Activated T-cell treated with anti-CD3 and anti-CD28 coated beads, Interleukin-2, amount 50 U/mL, for 72 hours (primary cell): ENCODE results near the gene GPX7. TPM values are rescaled to one million over a fixed set of nuclear protein-coding genes. Genes with fewer than 3 reads are reported as not detected.
A peak's percentile ranks its signal among the peaks of the same experiment; 100 is the strongest.

Source experiments
- ATAC-seq, 2 donors: fragments of 150-1000 bp; cut with Tn5 transposase; replicated peaks in 1 of 2; 2 replicates each; pipeline ENCODE4 v1.10.0; 2021; ENCODE audit warnings: moderate library complexity in 2 of 2, mild to moderate bottlenecking in 1 of 2
- DNase-seq, 2 donors: peaks; one replicate each; pipeline ENCODE4 v3.0.0; 2021 to 2022; ENCODE audit warnings: mixed read lengths in 1 of 2
- H3K27ac Mint-ChIP-seq: one replicate; pipeline ENCODE4 v1.8.0; 2022; ENCODE audit warnings: mild to moderate bottlenecking, moderate library complexity, mixed read lengths
- H3K27me3 Mint-ChIP-seq: one replicate; pipeline ENCODE4 v1.8.0; 2022; ENCODE audit warnings: low read depth, mixed read lengths
- H3K36me3 Mint-ChIP-seq, 2 donors: one replicate each; pipeline ENCODE4 v1.8.0; 2022; ENCODE audit warnings: mixed read lengths in 2 of 2, mild to moderate bottlenecking in 1 of 2; ENCODE audit not compliant: insufficient read depth in 2 of 2
- H3K4me1 Mint-ChIP-seq: one replicate; pipeline ENCODE4 v1.8.0; 2022; ENCODE audit warnings: low read depth, mixed read lengths
- H3K4me3 Mint-ChIP-seq, 2 donors: one replicate each; pipeline ENCODE4 v1.8.0; 2022; ENCODE audit warnings: mild to moderate bottlenecking in 2 of 2, mixed read lengths in 2 of 2, moderate library complexity in 2 of 2
- H3K9me3 Mint-ChIP-seq, 2 donors: one replicate each; pipeline ENCODE4 v1.8.0; 2022; ENCODE audit warnings: mixed read lengths in 2 of 2
- total RNA-seq, 2 donors: library from RNA; stranded (reverse); gene quantifications; one replicate each; pipeline ENCODE4 v1.2.3, GENCODE V29; 2022

Gene GPX7
- 10 to 100 TPM; 26.3 to 27.6 TPM for total RNA-seq

- Mint-ChIP-seq H3K4me3 (peak within 1 kb of the TSS; percentile 90 to 92), H3K4me1 (peaks cover 52% of the 10 kb centered on the region), H3K9me3 (no peaks in the 10 kb centered on the region), H3K27me3 (no peaks in the 10 kb centered on the region), H3K27ac (peak within 1 kb of the TSS; percentile 79), H3K36me3 (peaks cover 1 to 2% of the 10 kb centered on the region in 2 donors)
- ATAC-seq (peak; percentile 80 to 83), DNase-seq (peak; percentile 75 to 76)
Measured at GRCh38 chr1:52601991-52602855, at the start of gene GPX7. Gene GPX7 (plus strand): TSS chr1:52602371. CDS start chr1:52602410, 39 bp downstream.

- H3K27ac Mint-ChIP-seq, result peak within 1 kb of the TSS; percentile 85
- ATAC-seq (peak; percentile 60 to 61), DNase-seq (peak; percentile 82 to 86)
- H3K36me3 Mint-ChIP-seq, result peaks cover 0 to 3% of the 10 kb centered on the region in 2 donors
- H3K27me3 Mint-ChIP-seq, result no peaks in the 10 kb centered on the region
- H3K4me1 Mint-ChIP-seq, result peaks cover 33% of the 10 kb centered on the region
- H3K4me3 Mint-ChIP-seq, result peak within 1 kb of the TSS; percentile 74 to 81
- no peaks in the 10 kb centered on the region for H3K9me3 Mint-ChIP-seq
Measured at GRCh38 chr1:52552505-52553361, 49.4 kb upstream of the GPX7 start, which contains the start of gene TUT4. Gene TUT4 (minus strand): TSS chr1:52553092. CDS start chr1:52526280, 26,812 bp downstream.

- H3K4me1 Mint-ChIP-seq, result peaks cover 32% of the 10 kb centered on the region
- peaks cover 0 to 3% of the 10 kb centered on the region in 2 donors for H3K36me3 Mint-ChIP-seq
- H3K27ac Mint-ChIP-seq, result peak overlapping the region; percentile 85
- DNase-seq (peak; percentile 94 to 97), ATAC-seq (peak; percentile 87 to 89)
- H3K27me3 Mint-ChIP-seq, result no peaks in the 10 kb centered on the region
- no peaks in the 10 kb centered on the region for H3K9me3 Mint-ChIP-seq
- H3K4me3 Mint-ChIP-seq, result peak overlapping the region; percentile 74 to 81
Measured at GRCh38 chr1:52553362-52554266, 48.6 kb upstream of the GPX7 start.

- no peak for DNase-seq
- ATAC-seq, result no peak
- peak overlapping the region; percentile 74 to 81 for H3K4me3 Mint-ChIP-seq
- H3K27ac Mint-ChIP-seq, result peak overlapping the region; percentile 32
- no peaks in the 10 kb centered on the region for H3K27me3 Mint-ChIP-seq
- no peaks in the 10 kb centered on the region for H3K9me3 Mint-ChIP-seq
- H3K36me3 Mint-ChIP-seq, result peaks cover 0 to 1% of the 10 kb centered on the region in 2 donors
- peaks cover 25% of the 10 kb centered on the region for H3K4me1 Mint-ChIP-seq
Measured at GRCh38 chr1:52554267-52554640, 47.9 kb upstream of the GPX7 start.

DNA sequence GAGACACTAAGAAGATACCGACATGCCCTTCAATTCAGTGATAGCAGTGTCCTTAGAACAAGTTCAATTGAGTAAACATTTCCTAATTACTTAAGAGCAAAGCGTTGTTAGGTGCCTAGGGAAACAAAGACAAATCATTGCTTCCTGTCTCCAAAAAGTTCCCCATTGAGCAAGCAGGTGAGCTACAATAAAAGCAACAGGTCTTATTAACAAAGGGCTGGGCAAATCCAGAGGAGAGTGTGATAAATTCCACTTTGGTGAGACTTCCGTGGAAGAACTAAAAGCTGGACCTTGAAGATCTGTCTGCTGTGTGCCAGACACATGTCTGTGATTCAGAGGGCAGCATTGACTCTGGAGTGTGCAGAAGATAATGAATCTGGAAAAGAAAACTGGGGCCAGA is 47.4 kb upstream of the GPX7 start:
- Mint-ChIP-seq H3K4me3 (peak overlapping the region; percentile 66 to 81), H3K9me3 (no peaks in the 10 kb centered on the region), H3K4me1 (peaks cover 20% of the 10 kb centered on the region), H3K27me3 (no peaks in the 10 kb centered on the region), H3K36me3 (no peaks in the 10 kb centered on the region), H3K27ac (no peak overlapping the region)
- DNase-seq (no peak), ATAC-seq (no peak)

DNA sequence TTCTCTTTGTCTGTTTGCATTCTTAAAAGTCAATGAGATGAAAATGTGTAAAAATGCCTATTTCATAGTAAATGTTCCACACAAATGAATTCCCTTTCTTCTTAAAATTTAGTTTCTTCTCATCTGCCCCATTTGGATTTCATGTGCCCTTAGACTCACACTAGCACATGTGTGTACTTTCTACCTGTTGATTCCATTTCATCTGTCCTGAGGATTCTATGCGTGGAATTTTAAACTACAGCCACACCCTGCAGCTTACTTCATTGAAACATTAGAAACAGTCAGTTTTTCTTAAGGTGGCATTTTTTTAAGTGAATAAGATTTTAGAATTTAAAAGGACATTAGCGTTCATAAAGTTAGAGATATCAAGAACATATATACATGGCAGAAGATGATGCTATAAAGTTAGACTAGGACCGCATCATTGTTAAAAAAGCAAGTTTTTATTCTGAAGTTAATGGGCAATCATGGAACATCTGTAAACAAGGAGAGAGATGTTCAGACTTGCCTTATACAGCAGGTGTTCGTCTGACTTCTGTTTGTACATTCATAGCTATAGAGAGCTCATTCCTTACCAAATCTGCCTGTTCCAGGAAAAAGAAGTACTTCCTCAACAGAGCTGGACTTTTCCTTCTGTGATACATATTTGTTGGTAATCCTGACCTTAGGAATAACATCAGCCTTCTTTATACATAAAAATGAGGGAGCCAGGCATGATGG is 45.4 kb upstream of the GPX7 start:
- no peak overlapping the region for H3K4me3 Mint-ChIP-seq
- ATAC-seq (no peak), DNase-seq (no peak)
- peaks cover 10% of the 10 kb centered on the region for H3K4me1 Mint-ChIP-seq
- H3K36me3 Mint-ChIP-seq, result no peaks in the 10 kb centered on the region
- no peaks in the 10 kb centered on the region for H3K27me3 Mint-ChIP-seq
- H3K27ac Mint-ChIP-seq, result no peak overlapping the region
- no peaks in the 10 kb centered on the region for H3K9me3 Mint-ChIP-seq

DNA sequence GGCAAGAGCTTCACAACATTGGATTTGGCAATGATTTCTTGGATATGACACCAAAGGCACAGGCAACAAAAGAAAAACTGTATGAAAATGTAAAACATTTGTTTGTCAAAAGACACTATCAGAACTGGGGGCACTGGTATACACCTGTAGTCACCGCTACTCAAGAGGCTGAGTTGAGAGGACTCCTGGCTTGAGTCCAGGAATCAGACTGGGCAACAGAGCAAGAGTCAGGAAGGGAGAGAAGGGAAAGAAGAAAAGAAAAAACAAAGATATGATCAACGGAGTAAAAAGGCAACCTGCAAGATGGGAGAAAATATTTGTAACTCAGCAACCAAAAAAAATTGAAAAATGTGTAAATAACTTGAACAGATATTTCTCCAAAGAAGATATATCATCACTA is 43.2 kb upstream of the GPX7 start:
- ATAC-seq, result no peak
- Mint-ChIP-seq H3K9me3 (no peaks in the 10 kb centered on the region), H3K27ac (no peak overlapping the region), H3K36me3 (no peaks in the 10 kb centered on the region), H3K4me3 (no peak overlapping the region), H3K4me1 (peaks cover 8% of the 10 kb centered on the region), H3K27me3 (no peaks in the 10 kb centered on the region)
- no peak for DNase-seq

- H3K27me3 Mint-ChIP-seq, result no peaks in the 10 kb centered on the region
- DNase-seq (no peak), ATAC-seq (no peak)
- H3K9me3 Mint-ChIP-seq, result no peaks in the 10 kb centered on the region
- H3K4me1 Mint-ChIP-seq, result no peaks in the 10 kb centered on the region
- H3K36me3 Mint-ChIP-seq, result no peaks in the 10 kb centered on the region
- no peak overlapping the region for H3K4me3 Mint-ChIP-seq
- H3K27ac Mint-ChIP-seq, result no peak overlapping the region
Measured at GRCh38 chr1:52559875-52560274, 42.3 kb upstream of the GPX7 start.

DNA sequence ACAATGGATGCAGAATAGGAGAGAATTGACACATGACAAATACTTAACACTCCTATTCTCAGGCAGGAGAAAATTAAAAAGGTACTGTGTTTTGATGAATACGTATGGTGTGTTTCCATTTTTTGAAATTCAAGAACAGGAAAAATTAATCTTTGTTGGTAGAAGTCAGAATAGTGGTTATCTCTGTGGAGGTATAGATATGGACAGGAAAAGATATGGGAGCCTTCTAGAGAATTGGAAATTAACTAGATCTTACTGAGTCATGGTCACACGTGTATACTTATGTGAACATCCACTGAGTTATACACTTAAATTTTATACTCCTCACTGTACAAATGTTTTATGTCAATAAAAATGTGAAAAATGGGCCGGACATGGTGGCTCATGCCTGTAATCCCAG is 39.4 kb upstream of the GPX7 start:
- no peak for DNase-seq
- Mint-ChIP-seq H3K4me3 (no peak overlapping the region), H3K9me3 (no peaks in the 10 kb centered on the region), H3K4me1 (no peaks in the 10 kb centered on the region), H3K27me3 (no peaks in the 10 kb centered on the region), H3K36me3 (no peaks in the 10 kb centered on the region), H3K27ac (no peak overlapping the region)
- ATAC-seq, result no peak

DNA sequence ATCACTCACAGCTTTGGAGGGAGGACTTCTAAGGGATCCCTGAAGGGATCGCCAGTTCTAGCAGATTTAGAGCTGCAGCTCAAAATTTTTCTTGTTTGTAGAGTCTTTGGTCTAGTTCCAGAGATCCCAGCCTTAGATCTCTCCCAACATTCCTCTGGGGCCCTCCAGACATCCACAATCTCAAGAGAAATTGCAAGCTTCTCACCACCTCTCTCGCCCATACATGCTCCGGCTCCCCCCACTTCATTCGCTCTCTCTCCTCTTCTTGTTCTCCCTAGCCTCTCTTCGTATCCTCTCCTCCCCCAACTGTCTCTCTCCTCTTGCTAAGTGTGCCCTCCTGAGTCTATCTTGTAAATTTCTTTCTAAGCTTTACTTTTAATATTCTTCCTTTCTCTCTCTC is 34.2 kb upstream of the GPX7 start:
- no peaks in the 10 kb centered on the region for H3K27me3 Mint-ChIP-seq
- H3K4me1 Mint-ChIP-seq, result peaks cover 14% of the 10 kb centered on the region
- ATAC-seq (no peak), DNase-seq (no peak)
- no peaks in the 10 kb centered on the region for H3K9me3 Mint-ChIP-seq
- H3K4me3 Mint-ChIP-seq, result no peak overlapping the region
- no peak overlapping the region for H3K27ac Mint-ChIP-seq
- no peaks in the 10 kb centered on the region for H3K36me3 Mint-ChIP-seq

- H3K27ac Mint-ChIP-seq, result no peak overlapping the region
- peaks cover 18% of the 10 kb centered on the region for H3K4me1 Mint-ChIP-seq
Measured at GRCh38 chr1:52569449-52570210, 32.5 kb upstream of the GPX7 start.

More at GRCh38 chr1:52569449-52570210, 32.5 kb upstream of the GPX7 start:
- no peak for DNase-seq
- ATAC-seq, result no peak
- Mint-ChIP-seq H3K4me3 (peak overlapping the region in 1 of 2 donors; percentile 4), H3K9me3 (no peaks in the 10 kb centered on the region), H3K27me3 (no peaks in the 10 kb centered on the region), H3K36me3 (no peaks in the 10 kb centered on the region)
